Measurements from ENCODE around the gene HSFX4. TPM values are rescaled to one million over a fixed set of nuclear protein-coding genes. Genes with fewer than 3 reads are reported as not detected.

HSFX4 gene
- total RNA-seq: not detected in 2 replicates

GRCh38 chrX:149929400-149929799 lies at the start of gene HSFX4:
TSS of gene HSFX4 (plus strand) at chrX:149929573. CDS start at chrX:149929645, 72 bp downstream.

GRCh38 chrX:149881081-149881711 lies 48.2 kb upstream of the HSFX4 start, which contains the start of gene MAGEA8:
TSS of gene MAGEA8 (plus strand) at chrX:149881183. CDS start at chrX:149884273, 3,090 bp downstream.

GRCh38 chrX:149938427-149938880 lies 9.1 kb downstream of the HSFX4 start, which contains the start of gene EOLA2:
TSS of gene EOLA2 (minus strand) at chrX:149938491. CDS start at chrX:149933874, 4,617 bp downstream.

Other genes starting within 250 kb of the HSFX4 start
- gene MAGEA11, start 217.5 kb upstream of the HSFX4 start, total RNA-seq: not detected in 2 replicates
- gene HSFX1, start 155.5 kb upstream of the HSFX4 start, total RNA-seq: 0.59 and 0.73 TPM in 2 replicates
- not detected in 2 replicates for gene MAGEA9, start 147.6 kb upstream of the HSFX4 start, total RNA-seq
- not detected in 2 replicates for gene MAGEA8, start 48.4 kb upstream of the HSFX4 start, total RNA-seq
- 13.3 and 14.0 TPM in 2 replicates for gene EOLA2, start 8.9 kb downstream of the HSFX4 start, total RNA-seq